Glutamatergic neuron (in vitro differentiated cells): ENCODE results near the gene DAND5. TPM values are rescaled to one million over a fixed set of nuclear protein-coding genes. Genes with fewer than 3 reads are reported as not detected.
A peak's percentile ranks its signal among the peaks of the same experiment; 100 is the strongest.
"Not testable (repeated sequence)": the region's sequence is repeated elsewhere in the genome, so short reads cannot be mapped to it uniquely, and the experiment has no call there.

Experiments used
- DNase-seq: peaks from one replicate; pipeline ENCODE4 v3.0.0; 2022
- H3K27ac Mint-ChIP-seq: one replicate; pipeline ENCODE4 v1.8.0; 2020; ENCODE audit warnings: mild to moderate bottlenecking, mixed read lengths, inconsistent platforms; ENCODE audit not compliant: unreplicated experiment
- H3K27me3 Mint-ChIP-seq: one replicate; pipeline ENCODE4 v1.8.0; 2020; ENCODE audit warnings: mild to moderate bottlenecking, moderate library complexity, mixed read lengths, inconsistent platforms; ENCODE audit not compliant: unreplicated experiment
- H3K36me3 Mint-ChIP-seq: one replicate; pipeline ENCODE4 v1.8.0; 2020; ENCODE audit warnings: mild to moderate bottlenecking, mixed read lengths, inconsistent platforms; ENCODE audit not compliant: unreplicated experiment
- H3K4me1 Mint-ChIP-seq: one replicate; pipeline ENCODE4 v1.8.0; 2020; ENCODE audit warnings: mild to moderate bottlenecking, low read depth, mixed read lengths, inconsistent platforms; ENCODE audit not compliant: unreplicated experiment
- H3K4me3 Mint-ChIP-seq: one replicate; pipeline ENCODE4 v1.8.0; 2020; ENCODE audit warnings: mild to moderate bottlenecking, mixed read lengths, inconsistent platforms; ENCODE audit not compliant: unreplicated experiment
- H3K9me3 Mint-ChIP-seq: one replicate; pipeline ENCODE4 v1.8.0; 2020; ENCODE audit warnings: mild to moderate bottlenecking, moderate library complexity, mixed read lengths, inconsistent platforms; ENCODE audit not compliant: unreplicated experiment
- total RNA-seq: library from RNA; stranded (reverse); fragmentation: NEBNext Ultra II Directional; extraction: Animal tissue kit (Norgen Biotek cat#: 25700); gene quantifications from one replicate; pipeline ENCODE4 v1.2.1, GENCODE V29; 2021; ENCODE audit not compliant: unreplicated experiment
- TF ChIP-seq, protein P1 (sequence below): fragments of 200-600 bp; sonication (generic); IDR thresholded peaks from one replicate; pipeline ENCODE4 v1.5.0; 2021; ENCODE audit not compliant: partially characterized antibody, unreplicated experiment

Gene DAND5
- total RNA-seq, 1 donor from 2014 or later: 0.44 TPM

DNA sequence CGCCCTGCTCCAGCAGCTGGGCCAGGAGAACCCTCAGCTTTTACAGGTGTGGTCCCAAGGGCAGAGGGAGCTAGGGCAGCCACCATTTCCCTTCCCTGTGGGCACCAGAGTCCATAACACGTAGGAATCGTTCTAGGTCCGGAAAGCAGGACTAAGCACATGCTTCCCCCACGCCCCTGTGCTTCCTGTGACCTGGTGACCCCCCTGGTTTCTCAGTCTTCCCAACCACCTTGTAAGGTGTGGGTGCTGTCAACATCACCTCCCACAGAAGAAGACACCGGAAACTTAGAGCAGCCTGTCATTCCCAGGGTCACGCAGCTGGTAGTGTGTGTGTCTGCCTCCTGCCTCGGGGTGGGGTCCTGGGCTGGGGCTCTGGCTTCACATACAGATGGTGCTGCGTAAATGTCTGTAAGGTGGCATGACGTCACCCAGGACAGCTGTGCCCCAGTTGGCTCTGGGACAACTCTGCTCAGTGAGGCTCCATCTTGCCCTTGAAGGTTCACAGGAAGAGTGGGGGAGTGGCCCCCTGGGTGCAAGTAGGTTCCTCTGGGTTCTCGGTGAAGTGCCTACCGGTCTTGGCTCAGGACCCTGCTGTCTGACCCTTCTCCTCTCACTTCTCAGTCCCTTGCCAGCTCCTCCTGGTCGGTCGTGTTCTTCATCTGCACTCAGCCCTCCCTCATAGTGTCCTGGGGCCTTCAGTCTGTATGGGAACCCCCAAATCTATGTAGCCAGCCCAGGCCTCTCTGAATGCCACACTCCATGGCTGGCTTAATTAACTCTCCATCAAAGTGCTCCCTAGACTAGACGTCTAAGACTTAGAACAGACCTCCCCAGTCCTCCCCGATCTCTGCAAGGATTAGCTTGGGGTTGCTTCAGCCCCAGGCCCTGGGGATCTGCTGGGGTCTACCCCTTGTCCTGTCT lies 19.8 kb upstream of the DAND5 start:
- Mint-ChIP-seq H3K4me1 (peaks cover 27% of the 10 kb centered on the region), H3K27ac (no peak overlapping the region), H3K27me3 (peaks cover 20% of the 10 kb centered on the region), H3K9me3 (peaks cover 23% of the 10 kb centered on the region), H3K4me3 (no peak overlapping the region), H3K36me3 (no peaks in the 10 kb centered on the region)
- TF ChIP-seq, protein P1, sequence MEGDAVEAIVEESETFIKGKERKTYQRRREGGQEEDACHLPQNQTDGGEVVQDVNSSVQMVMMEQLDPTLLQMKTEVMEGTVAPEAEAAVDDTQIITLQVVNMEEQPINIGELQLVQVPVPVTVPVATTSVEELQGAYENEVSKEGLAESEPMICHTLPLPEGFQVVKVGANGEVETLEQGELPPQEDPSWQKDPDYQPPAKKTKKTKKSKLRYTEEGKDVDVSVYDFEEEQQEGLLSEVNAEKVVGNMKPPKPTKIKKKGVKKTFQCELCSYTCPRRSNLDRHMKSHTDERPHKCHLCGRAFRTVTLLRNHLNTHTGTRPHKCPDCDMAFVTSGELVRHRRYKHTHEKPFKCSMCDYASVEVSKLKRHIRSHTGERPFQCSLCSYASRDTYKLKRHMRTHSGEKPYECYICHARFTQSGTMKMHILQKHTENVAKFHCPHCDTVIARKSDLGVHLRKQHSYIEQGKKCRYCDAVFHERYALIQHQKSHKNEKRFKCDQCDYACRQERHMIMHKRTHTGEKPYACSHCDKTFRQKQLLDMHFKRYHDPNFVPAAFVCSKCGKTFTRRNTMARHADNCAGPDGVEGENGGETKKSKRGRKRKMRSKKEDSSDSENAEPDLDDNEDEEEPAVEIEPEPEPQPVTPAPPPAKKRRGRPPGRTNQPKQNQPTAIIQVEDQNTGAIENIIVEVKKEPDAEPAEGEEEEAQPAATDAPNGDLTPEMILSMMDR: no peak
- DNase-seq: no peak

DNA sequence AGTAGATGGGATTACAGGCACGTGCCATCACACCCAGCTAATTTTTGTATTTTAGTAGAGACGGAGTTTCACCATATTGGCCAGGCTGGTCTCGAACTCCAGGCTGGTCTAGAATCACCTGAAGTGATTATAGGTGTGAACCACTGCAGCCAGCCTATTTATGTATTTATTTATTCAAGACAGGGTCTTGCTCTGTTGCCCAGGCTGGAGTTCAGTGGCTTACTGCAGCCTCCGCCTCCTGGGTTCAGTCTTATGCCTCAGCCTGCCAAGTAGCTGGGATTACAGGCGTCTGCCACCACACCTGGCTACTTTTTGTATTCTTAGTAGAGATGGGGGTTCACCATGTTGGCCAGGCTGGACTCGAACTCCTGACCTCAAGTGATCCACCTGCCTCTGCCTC lies 17.3 kb upstream of the DAND5 start:
- not testable (repeated sequence) for DNase-seq, H3K36me3 Mint-ChIP-seq, H3K4me3 Mint-ChIP-seq
- Mint-ChIP-seq H3K4me1 (peaks cover 27% of the 10 kb centered on the region), H3K27ac (peak overlapping the region; percentile 38), H3K27me3 (peaks cover 14% of the 10 kb centered on the region), H3K9me3 (peaks cover 14% of the 10 kb centered on the region)

DNA sequence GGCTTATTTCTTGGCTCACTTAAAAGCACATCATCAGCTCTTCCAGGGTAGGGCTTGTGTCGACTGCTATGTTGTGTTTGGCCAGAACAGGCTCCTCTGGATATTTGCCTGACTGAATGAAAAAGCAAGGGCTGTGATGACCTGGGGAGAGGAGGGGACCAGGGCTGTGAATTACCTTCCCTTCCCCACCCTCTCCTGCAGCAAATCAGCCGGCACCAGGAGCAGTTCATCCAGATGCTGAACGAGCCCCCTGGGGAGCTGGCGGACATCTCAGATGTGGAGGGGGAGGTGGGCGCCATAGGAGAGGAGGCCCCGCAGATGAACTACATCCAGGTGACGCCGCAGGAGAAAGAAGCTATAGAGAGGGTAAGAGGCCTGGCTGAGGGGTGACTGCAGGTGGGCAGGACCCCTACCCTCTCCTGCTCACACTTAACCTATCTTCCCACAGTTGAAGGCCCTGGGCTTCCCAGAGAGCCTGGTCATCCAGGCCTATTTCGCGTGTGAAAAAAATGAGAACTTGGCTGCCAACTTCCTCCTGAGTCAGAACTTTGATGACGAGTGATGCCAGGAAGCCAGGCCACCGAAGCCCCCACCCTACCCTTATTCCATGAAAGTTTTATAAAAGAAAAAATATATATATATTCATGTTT lies 16.8 kb upstream of the DAND5 start:
- peaks cover 26% of the 10 kb centered on the region for H3K4me1 Mint-ChIP-seq
- H3K9me3 Mint-ChIP-seq: peaks cover 14% of the 10 kb centered on the region
- peak overlapping the region; percentile 47 for H3K4me3 Mint-ChIP-seq
- no peaks in the 10 kb centered on the region for H3K36me3 Mint-ChIP-seq
- no peak for DNase-seq
- H3K27me3 Mint-ChIP-seq: peaks cover 12% of the 10 kb centered on the region
- TF ChIP-seq, protein P1: no peak
- H3K27ac Mint-ChIP-seq: peak overlapping the region; percentile 87

DNA sequence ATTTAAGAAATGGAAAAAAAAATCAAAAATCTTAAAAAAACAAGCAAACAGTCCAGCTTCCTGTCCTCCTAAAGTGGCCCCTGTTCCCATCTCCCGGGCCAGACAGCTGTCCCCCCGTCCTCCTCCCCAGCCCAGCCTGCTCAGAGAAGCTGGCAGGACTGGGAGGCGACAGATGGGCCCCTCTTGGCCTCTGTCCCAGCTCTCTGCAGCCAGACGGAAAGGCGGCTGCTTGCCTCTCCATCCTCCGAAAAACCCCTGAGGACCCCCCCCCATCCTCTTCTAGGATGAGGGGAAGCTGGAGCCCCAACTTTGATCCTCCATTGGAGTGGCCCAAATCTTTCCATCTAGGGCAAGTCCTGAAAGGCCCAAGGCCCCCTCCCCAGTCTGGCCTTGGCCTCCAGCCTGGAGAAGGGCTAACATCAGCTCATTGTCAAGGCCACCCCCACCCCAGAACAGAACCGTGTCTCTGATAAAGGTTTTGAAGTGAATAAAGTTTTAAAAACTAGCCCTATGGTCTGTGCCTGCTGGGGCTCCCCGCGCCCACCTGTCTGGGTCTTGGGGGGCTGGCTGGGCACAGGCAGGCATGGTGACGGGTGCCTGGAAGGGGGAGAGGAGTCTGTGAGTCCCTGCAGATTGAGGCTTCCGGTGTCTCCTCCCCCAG lies 16.1 kb upstream of the DAND5 start:
- TF ChIP-seq, protein P1: no peak
- H3K4me1 Mint-ChIP-seq: peaks cover 23% of the 10 kb centered on the region
- peak overlapping the region; percentile 84 for H3K27ac Mint-ChIP-seq
- peaks cover 12% of the 10 kb centered on the region for H3K9me3 Mint-ChIP-seq
- H3K4me3 Mint-ChIP-seq: peak overlapping the region; percentile 64
- H3K27me3 Mint-ChIP-seq: peaks cover 10% of the 10 kb centered on the region
- no peak for DNase-seq
- no peaks in the 10 kb centered on the region for H3K36me3 Mint-ChIP-seq

DNA sequence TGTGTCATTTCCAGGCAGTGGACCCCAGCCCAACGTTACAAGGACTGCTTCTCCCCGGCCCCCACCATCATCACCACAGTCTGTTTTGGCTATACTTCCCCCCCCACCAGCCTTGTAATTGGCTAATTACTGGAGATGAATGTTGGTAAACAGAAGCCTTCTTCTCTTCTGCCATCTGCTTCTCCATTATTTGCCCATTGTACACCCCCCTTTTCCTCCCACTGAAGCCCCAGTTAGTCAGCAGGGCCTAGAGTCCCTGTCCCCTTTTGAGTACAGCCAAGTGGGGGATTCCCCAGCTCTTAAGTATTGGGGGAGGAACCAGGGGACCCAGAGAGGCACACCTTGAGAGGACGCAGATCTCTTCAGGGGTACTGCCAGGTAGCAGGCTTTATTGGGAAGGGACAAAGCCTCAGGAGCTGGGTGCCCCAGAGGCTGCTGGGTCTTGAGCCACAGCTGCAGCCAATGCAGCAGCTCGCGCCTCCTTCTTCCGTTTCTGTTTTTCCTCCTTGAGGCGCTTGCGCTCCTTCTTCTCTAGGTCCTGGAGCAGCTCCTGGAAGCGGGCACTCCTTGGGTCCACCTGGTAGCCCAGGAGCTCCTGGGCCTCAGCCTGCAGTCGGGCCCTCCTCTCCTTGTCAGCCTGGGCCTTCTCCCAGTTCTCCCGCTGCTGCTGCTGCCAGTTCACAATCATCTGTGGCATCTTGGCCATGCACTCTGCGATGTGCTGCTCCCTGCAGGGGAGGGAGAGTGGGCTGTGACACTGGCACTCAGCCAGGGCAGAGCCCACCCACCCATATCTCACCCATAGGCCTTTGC lies 15.4 kb upstream of the DAND5 start:
- TF ChIP-seq, protein P1: no peak
- H3K27me3 Mint-ChIP-seq: peaks cover 9% of the 10 kb centered on the region
- H3K4me1 Mint-ChIP-seq: peaks cover 23% of the 10 kb centered on the region
- no peaks in the 10 kb centered on the region for H3K36me3 Mint-ChIP-seq
- H3K4me3 Mint-ChIP-seq: peak overlapping the region; percentile 81
- no peak for DNase-seq
- peaks cover 10% of the 10 kb centered on the region for H3K9me3 Mint-ChIP-seq
- H3K27ac Mint-ChIP-seq: peak overlapping the region; percentile 84
